ENCODE data around the gene FMO3.

- TF ChIP-seq, protein P1, sequence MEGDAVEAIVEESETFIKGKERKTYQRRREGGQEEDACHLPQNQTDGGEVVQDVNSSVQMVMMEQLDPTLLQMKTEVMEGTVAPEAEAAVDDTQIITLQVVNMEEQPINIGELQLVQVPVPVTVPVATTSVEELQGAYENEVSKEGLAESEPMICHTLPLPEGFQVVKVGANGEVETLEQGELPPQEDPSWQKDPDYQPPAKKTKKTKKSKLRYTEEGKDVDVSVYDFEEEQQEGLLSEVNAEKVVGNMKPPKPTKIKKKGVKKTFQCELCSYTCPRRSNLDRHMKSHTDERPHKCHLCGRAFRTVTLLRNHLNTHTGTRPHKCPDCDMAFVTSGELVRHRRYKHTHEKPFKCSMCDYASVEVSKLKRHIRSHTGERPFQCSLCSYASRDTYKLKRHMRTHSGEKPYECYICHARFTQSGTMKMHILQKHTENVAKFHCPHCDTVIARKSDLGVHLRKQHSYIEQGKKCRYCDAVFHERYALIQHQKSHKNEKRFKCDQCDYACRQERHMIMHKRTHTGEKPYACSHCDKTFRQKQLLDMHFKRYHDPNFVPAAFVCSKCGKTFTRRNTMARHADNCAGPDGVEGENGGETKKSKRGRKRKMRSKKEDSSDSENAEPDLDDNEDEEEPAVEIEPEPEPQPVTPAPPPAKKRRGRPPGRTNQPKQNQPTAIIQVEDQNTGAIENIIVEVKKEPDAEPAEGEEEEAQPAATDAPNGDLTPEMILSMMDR (IDR thresholded peaks at IDR 0.05) = no peak
- TF ChIP-seq POLR2A (IDR thresholded peaks at IDR 0.05) (no peak), POLR2AphosphoS5 (IDR thresholded peaks at IDR 0.05) (no peak)
Measured at GRCh38 chr1:171140956-171141687, 50.4 kb downstream of the FMO3 start.
